Cardiac muscle cell (in vitro differentiated cells and primary cell): ENCODE data around the gene RGL3. TPM values are rescaled to one million over a fixed set of nuclear protein-coding genes. Genes with fewer than 3 reads are reported as not detected.
"Not testable (repeated sequence)": the region's sequence is repeated elsewhere in the genome, so short reads cannot be mapped to it uniquely, and the experiment has no call there.

Experiments
- DNase-seq, 2 donors: peaks; one replicate each; pipeline versions ENCODE4 v3.0.0 to v3.0.0-alpha.2; 2010 to 2017; ENCODE audit warnings: low read depth in 1 of 2, low spot score in 1 of 2
- H3K27ac ChIP-seq: fragments of 200-600 bp; sonication (generic); 2 replicates; pipeline ENCODE4 v1.5.1; 2016
- H3K27me3 ChIP-seq: fragments of 200-600 bp; sonication (generic); 2 replicates; pipeline ENCODE4 v1.6.0; 2016; ENCODE audit warnings: control low read depth
- H3K36me3 ChIP-seq: fragments of 200-600 bp; sonication (generic); 2 replicates; pipeline ENCODE4 v1.5.1; 2016; ENCODE audit warnings: control low read depth
- H3K4me1 ChIP-seq: fragments of 200-600 bp; sonication (generic); 2 replicates; pipeline ENCODE4 v1.8.1; 2017; ENCODE audit warnings: low read depth, mild to moderate bottlenecking, mixed run types
- H3K4me3 ChIP-seq: fragments of 200-600 bp; sonication (generic); 2 replicates; pipeline ENCODE4 v1.5.1; 2016; ENCODE audit warnings: mild to moderate bottlenecking
- H3K9me3 ChIP-seq: fragments of 200-600 bp; sonication (generic); 2 replicates; pipeline ENCODE4 v1.5.1; 2017; ENCODE audit warnings: low read depth, mild to moderate bottlenecking, control low read depth
- polyA plus RNA-seq: library from polyadenylated mRNA; unstranded; fragments of >200 nt; fragmentation: Nextera tagmentation; extraction: Ambion mirVana; gene quantifications from 2 replicates; pipeline ENCODE4 v1.2.1, GENCODE V29; 2016
- total RNA-seq: library from RNA; depleted of rRNA; stranded (reverse); fragments of >200 nt; gene quantifications from 2 replicates; pipeline ENCODE4 v1.2.3, GENCODE V29; 2016
- TF ChIP-seq, protein P1 (sequence below): IDR thresholded peaks from 2 replicates; pipeline ENCODE4 v1.5.1; 2012; ENCODE audit warnings: low read depth, mild to moderate bottlenecking, low read length

The RGL3 gene
- total and polyA plus RNA-seq, 2 experiments from 2014 or later = 32.2 to 52.1 TPM

DNA sequence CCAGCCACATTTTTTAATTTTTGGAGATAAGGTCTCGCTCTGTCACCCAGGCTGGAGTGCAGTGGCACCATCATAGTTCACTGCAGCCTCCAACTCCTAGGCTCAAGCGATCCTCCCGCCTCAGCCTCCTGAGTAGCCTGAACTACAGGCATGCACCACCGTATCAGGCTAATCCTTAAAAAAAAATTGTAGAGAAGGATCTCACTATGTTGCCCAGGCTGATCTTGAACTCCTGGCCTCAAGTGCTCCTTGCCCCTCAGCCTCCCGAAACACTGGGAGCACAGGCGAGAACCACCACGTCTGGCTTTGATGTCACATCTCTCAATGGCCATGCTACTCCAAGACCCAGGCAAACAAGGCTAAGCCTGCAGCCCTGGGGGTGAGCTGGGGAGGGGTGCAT, 37.5 kb upstream of the RGL3 start:
- DNase-seq = no peak
- no peak overlapping the region for H3K4me3 ChIP-seq
- H3K27me3 ChIP-seq = no peaks in the 10 kb centered on the region
- no peak overlapping the region for H3K27ac ChIP-seq
- H3K9me3 ChIP-seq = no peaks in the 10 kb centered on the region
- no peaks in the 10 kb centered on the region for H3K36me3 ChIP-seq
- TF ChIP-seq, protein P1, sequence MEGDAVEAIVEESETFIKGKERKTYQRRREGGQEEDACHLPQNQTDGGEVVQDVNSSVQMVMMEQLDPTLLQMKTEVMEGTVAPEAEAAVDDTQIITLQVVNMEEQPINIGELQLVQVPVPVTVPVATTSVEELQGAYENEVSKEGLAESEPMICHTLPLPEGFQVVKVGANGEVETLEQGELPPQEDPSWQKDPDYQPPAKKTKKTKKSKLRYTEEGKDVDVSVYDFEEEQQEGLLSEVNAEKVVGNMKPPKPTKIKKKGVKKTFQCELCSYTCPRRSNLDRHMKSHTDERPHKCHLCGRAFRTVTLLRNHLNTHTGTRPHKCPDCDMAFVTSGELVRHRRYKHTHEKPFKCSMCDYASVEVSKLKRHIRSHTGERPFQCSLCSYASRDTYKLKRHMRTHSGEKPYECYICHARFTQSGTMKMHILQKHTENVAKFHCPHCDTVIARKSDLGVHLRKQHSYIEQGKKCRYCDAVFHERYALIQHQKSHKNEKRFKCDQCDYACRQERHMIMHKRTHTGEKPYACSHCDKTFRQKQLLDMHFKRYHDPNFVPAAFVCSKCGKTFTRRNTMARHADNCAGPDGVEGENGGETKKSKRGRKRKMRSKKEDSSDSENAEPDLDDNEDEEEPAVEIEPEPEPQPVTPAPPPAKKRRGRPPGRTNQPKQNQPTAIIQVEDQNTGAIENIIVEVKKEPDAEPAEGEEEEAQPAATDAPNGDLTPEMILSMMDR = no peak
- H3K4me1 ChIP-seq = no peaks in the 10 kb centered on the region

DNA sequence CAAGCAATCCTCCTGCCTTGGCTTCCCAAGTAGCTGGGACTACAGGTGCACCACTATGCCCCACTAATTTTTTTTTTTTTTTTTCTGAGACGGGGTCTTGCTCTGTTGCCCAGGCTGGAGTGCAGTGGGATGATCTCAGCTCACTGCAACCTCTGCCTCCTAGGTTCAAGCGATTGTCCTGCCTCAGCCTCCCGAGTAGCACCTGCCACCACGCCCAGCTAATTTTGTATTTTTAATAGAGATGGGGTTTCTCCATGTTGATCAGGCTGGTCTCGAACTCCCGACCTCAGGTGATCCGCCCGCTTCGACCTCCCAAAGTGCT, 36.1 kb upstream of the RGL3 start:
- H3K27ac ChIP-seq, H3K27me3 ChIP-seq, DNase-seq, H3K4me1 ChIP-seq, H3K36me3 ChIP-seq, H3K4me3 ChIP-seq, H3K9me3 ChIP-seq: not testable (repeated sequence)

DNA sequence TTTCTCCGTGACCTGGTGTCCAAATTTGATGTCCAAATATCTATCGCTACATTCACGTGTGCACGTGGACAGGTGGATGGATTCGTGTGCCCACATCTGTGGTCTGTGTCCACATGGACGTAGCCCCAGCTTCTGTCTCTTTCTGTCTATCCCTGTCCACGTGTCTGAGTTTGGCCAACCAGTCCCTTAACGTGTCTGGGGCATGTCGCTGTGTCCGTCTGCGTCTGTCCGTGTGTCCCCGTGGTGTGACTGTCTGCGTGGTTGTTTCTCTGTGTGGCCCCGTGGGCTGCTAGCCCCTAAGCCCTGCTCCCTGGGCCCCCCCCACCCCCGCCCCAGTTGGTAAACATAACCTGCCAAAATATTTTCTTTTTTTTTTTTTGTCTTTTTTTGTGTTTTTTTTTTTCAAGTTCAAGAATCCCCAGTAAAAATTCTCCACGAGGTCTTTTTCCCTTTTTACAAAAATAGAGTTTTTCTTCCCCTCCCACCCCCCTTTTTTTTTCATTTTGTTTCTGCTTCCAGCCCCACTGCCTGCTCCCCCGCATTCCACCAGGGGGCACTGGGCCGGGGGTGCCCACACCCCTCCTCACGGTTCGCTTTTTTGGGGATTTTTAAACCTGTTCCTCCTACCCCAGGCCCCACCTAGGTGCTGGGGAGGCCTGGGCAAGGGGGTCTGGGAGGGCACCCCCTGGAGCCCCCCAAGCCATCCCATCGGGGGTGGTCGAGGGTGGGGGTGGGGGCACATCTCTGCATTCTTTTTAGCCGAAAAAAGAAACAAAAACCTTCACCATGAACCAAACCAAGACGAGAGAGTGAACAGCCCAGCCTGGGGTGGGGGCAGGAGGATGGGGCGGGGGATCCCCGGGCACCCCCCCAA, 34.6 kb upstream of the RGL3 start:
- Histone ChIP-seq H3K4me1 (no peaks in the 10 kb centered on the region), H3K27ac (no peak overlapping the region), H3K9me3 (no peaks in the 10 kb centered on the region), H3K36me3 (peaks cover 9% of the 10 kb centered on the region), H3K4me3 (no peak overlapping the region), H3K27me3 (no peaks in the 10 kb centered on the region)
- TF ChIP-seq, protein P1 = peak; percentile 32
- no peak for DNase-seq

DNA sequence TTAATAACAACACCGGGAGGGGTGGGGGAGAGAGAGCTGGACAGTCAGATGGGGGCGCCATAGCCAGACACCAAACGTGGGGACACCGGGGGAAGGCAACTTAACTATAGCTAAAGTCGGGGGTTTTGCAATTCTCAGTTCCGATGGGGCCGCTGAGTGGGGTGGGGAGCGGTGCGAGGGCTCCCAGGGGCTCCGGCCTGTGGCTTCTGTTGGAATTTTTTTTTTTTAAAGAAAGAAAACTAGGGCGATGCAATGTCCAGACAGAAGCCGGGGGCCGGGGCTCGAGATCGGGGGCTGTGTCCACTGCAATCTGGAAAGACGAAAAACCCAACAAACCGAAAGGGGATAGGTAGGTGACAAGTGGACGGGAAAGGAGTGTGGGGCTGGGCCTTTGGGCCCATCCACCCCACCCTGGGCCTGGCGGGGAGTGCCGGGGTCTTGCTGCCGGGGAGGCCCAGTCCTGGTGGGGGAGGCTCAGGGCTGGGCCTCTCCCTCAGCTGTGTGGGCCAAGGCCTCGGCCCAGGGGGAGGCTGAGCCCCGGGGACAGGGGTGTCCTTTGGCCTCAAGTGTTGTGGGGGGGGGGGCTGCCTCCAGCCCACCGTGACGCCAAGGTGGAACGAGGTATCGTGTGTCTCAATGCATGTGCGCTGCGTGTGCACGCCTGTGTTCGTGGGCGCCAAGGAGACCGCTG, 33.7 kb upstream of the RGL3 start:
- Histone ChIP-seq H3K4me3 (no peak overlapping the region), H3K4me1 (no peaks in the 10 kb centered on the region), H3K27me3 (no peaks in the 10 kb centered on the region), H3K9me3 (no peaks in the 10 kb centered on the region), H3K36me3 (peaks cover 11% of the 10 kb centered on the region), H3K27ac (no peak overlapping the region)
- TF ChIP-seq, protein P1 = peak; percentile 25
- DNase-seq = peak in 1 of 2 donors; percentile 18

DNA sequence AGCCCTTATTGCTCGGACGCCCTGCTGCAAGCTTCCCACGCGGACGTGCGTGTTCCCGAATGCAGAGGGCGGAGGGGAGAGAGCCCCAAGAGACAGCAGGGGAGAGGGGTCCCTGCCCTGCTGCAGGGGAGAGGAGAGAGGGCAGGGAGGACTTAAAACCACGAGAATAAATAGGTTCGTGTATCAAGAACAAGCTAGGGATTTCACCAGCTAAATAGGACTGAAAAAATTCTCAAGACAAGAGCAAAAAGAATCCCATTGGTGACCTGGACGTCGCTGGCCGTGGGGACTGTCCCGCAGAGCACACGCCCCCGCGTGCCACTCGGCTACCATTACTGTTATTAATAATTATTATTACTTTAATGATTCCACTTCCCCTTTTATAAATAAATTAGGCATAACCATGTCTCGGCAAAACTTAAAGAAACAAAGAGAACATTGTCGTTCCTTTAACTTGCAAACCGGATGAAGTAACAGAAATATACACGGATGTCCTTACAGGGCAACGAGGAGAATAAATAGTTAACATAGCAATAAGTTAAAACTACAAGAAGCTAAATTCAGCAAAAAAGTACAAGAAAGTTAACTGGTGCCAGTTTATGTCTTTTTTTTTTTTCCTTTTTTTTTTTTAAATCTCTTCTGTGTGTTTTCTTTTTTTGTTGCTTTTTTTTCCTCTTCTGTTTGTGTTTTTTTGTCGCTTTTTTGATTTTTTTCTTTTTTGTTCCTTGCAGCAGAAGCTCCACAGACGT, 32.9 kb upstream of the RGL3 start:
- TF ChIP-seq, protein P1 = no peak
- Histone ChIP-seq H3K4me1 (no peaks in the 10 kb centered on the region), H3K4me3 (no peak overlapping the region), H3K27ac (no peak overlapping the region), H3K9me3 (no peaks in the 10 kb centered on the region), H3K36me3 (peaks cover 11% of the 10 kb centered on the region), H3K27me3 (no peaks in the 10 kb centered on the region)
- peak in 1 of 2 donors; percentile 23 for DNase-seq
